CD4-positive, alpha-beta T cell treated with Interleukin-6 at 100 ng/mL for 8 hours (primary cell): ENCODE measurements around the gene ANKS1A.

ENCODE experiments used
- DNase-seq: peaks from one replicate; pipeline ENCODE4 v3.0.0-alpha.2; 2020; ENCODE audit warnings: mixed read lengths, low spot score

Gene ANKS1A

GRCh38 chr6:35069262-35069661, 180.2 kb downstream of the ANKS1A start:
- no peak for DNase-seq

DNA sequence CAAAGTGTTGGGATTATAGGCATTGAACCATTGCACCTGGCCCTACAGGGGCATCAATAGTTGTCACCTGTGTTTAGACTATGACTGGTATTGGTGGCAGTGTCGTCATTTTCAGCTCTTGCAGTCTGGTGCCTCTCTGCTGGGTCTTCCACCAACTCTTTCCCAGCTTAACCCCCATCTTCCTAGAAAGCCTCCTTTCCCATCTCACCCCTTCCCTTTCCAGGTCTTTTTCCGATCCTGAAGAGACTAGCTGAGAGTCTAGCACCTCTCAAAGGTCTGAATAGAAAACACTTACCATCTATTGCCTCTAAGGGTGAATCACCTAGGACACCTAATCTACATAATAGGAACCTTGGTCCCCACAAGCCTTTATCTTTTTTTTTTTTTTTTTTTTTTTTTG, 181.1 kb downstream of the ANKS1A start:
- DNase-seq: no peak

DNA sequence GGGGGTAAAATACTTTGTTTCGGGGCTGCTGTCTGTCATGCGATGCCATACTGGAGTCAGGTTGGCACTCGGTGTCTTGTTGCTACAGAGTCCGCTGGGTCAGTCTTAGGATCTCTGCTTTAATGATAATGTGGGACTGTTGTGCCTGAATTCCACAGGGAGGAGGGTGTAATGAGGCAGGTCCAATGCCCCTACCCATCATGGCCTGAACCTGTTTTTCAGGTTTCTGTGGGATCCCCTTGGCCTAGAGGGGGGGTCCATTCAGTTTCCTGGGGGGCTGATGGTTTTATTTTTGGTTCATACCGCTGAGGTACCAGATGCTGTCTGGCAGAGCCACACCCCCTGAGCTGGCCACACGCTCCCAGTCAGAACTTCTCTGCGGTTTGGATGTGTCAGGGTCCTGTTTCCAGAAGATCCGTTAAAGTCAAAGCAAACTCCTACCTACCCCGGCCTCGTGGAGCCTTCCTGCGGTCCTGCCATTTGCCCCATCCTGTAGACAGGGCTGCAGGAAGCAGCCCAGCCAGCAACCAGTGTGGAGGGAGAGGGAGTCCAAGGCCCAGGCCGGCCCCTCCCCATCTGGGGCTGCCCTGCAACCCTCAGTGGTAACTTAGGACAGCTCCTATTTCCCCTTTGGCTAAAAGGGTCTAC, 182.4 kb downstream of the ANKS1A start:
- DNase-seq: no peak

GRCh38 chr6:35072051-35072697, 183.1 kb downstream of the ANKS1A start:
- no peak for DNase-seq

DNA sequence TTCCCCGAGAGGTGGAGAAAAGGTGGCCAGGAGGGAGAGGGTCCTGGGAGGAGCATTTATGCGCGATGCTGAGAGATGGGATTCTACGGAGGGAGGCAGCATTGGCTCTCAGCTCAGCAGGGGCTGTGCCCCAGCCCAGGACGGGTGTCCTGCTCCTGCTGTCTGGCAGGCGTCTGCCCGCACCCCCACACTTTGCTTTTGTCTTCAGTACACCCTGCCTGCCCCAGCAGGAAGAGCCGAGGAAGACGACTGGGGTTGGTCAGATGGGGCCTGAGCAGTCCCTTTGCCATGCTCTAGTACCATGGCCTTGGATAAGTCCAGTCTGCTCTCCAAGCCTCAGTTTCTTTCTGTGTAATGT, 183.6 kb downstream of the ANKS1A start:
- no peak for DNase-seq

GRCh38 chr6:35073211-35073610, 184.2 kb downstream of the ANKS1A start:
- no peak for DNase-seq

GRCh38 chr6:35073766-35074471, 184.9 kb downstream of the ANKS1A start:
- DNase-seq: no peak

DNA sequence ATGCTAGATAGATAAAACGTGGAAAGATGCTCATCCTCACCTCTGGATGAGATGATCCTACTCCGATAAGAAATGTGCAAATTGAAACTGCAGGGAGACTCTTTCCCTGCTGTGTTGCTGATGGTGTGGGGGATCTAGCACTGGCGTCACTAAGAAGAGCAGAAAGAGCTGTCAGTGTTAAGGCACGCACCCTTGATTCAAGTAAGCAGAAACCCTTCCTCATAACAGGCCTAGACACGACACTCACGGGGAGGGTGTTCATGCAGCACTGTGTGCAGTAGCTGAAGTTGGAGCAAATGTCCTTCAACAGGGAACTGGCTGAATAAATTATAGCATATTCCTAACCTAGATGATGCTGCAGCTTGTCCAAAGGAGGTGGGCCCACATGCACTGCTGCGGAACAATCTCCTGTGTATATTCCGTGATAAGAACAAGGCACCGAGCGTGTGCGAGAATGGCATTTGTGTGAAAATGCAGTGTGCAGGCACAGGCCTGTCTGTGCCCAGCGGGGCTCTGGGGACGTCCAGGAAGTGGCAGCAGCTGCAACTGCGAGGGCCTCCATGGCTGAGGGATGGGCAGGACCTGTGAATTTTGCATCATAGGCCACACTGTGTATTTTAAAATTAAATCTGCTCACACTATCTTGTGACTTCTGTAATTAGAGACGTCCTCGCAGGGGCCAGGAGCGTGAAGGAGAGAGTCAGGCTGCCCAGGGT, 188.1 kb downstream of the ANKS1A start:
- DNase-seq: no peak

DNA sequence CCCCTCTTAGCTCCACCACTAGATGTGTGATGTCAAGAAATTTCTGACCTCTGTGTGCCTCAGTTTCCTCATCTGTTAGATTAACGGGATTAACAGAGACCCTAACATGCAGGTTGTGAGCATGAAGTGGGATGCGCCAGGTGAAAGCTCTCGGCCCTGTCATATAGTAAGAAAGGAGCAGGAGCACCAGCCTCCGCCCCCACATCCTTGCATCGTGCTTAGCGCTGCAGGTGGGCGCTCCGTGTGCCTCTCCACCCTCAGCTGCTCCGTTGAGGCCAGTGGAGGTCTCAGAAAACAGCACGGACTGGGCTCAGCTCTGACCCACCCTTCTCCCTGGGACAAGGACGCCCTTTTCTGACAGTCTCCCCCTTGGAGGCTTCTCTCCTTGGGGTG, 188.7 kb downstream of the ANKS1A start:
- no peak for DNase-seq

GRCh38 chr6:35078226-35078850, 189.3 kb downstream of the ANKS1A start:
- no peak for DNase-seq

DNA sequence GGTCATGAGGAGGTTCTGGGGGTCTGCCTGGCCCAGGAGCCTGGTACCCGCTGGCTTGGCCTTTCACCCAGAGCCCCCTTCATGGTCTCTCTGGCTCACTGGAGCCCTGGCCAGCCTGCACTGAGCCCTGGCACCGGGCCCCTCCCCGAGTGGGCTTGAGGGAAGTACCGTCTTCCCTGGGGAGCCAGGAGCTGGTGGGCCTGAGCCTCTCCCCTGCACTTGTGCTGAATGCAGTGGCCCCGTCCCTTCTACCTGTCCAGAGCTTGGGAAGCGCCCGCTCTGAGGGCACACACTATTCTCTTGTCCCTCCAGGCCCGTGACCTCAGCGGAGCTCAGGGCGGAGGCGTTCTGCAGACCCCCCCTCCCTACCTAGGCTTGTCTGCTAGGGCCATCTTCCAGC, 189.8 kb downstream of the ANKS1A start:
- DNase-seq: no peak

DNA sequence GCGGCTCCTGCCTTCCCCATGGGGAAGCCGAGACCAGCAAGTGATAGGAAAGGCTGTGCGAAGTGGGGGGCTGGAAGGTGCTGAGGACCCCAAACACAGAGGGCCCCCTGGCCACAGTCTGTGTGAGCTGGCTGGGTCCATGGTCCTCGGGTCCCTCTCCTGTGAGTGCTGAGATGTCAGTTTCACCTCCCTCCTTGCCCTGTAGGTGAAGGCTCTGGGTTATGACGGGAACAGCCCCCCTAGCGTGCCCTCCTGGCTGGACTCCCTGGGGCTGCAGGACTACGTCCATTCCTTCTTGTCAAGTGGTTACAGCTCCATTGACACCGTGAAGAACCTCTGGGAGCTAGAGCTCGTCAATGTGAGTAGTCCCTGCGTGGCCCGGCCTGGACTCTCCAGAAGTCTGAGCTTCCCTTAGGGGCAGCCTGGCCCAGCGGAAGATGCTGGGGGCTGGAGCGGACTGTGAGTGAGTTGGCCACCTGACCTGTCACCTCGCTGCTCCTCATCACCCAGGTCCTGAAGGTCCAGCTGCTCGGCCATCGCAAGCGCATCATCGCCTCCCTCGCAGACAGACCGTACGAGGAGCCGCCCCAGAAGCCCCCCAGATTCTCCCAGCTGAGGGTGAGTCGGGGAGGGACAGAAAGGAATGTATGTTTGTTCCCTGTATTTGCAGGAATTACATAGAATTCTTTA, 190.4 kb downstream of the ANKS1A start:
- no peak for DNase-seq

DNA sequence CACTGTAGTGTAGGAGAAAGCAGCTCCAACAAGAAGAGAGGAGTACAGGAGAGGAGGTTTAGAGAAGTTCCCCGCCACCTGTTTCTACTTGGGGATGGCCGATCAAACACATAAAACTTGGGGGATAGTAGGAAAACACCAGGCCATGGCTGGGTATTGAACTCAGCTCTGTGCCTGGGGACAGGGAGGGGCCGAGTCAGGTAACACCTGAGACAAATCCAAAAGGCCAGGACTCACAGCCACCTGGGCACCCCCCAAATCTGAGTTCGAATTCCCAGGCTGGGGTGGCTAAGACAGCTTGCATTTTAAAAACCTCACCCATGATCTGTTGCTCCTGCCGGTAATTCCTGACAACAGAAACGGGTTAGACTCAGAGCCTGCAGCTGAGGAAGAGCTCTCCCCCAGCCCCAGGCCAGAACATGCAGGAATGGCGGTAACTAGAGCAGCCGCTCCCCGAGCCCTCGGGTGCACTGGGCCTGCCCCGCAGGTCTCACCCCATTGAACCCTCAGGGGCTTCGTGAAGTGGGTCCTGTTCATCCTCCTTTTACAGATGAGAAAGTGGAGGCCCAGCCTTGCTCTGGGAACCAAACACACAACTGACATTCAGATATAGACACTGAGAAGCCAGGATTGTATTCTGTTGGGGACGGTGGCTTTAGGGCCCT, 191.1 kb downstream of the ANKS1A start:
- no peak for DNase-seq

GRCh38 chr6:35080821-35081425, 191.9 kb downstream of the ANKS1A start:
- DNase-seq: no peak

DNA sequence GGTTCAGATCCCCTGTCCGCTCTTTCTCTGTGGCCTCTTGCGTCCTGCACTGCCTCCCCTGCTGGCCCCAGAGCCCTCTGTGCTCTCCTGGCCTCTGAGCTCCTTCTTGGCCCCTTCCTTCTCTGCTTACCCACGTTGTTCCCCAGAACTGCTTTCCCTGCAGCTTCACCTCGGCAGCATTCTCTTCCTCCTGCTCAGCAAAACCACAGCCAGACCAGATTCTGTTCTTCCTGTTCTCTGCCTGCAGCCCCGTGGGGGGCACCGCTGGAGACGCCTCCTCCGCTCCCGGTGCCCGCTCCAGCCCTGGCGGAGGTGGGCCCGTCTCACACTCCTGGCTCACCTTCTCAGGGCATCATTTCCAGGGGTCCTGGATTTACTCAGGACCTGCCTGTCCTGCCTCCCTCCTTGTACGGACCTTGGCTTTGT, 192.4 kb downstream of the ANKS1A start:
- DNase-seq: no peak

DNA sequence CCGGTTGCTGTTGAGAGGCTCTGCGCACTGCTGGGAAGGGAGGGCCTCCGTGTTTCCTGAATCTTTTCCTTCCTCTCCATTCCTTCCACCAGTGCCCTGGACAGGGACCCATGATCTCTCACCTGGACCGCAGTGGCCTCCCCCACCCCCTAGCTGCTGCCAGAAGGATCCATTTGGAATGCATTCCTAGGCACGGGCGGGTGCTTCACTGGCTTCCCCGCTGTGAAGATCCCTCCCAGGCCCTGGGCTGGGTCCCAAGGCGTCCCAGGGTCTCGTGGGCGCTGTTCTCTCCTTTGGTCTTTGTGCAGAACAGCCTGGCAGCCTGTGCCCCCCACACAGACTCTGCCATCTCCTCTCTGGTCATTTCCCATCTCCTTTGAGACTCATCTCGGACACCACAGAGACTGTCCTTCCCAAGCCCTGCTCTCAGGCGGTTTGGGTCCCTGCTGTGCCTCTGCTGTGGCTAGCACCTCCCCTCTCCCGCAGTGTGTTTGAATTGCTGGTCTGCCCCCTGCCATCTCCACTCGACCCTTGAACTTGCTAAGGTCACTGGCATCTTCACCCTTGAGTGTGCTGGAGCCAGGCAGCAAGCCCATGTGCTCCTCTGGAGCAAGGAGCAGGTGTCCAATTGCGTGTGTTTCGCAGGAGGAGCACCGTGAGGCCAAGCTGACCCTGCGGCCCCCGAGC, 193.1 kb downstream of the ANKS1A start:
- no peak for DNase-seq

DNA sequence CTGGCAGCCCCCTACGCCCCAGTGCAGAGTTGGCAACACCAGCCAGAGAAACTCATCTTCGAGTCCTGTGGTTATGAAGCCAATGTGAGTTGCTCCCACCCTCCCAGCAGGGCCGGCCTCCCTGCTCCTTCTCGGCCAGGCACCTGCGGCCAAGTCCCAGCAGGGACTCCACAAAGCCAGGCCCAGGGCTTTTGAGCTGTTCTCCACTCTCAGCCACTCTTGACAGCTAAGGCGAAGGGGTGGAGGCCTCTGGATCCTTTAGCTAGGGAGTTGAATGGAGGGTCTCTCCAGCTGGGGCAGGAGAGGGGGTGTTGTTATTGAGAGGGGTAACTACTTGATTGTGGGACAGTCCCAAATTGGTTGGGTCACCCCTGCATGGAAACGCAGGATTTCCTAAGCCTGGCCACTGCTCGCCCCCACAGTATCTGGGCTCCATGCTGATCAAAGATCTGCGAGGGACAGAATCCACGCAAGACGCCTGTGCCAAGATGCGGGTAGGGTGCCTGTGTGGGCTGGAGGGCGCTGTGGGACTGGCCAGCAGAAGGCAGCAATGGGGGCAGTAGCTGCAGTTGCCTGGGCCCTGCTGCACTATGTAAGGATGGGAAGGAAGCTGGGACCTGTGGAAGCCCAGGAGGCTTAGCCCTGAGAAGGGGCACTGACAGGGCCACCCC, 193.8 kb downstream of the ANKS1A start:
- DNase-seq: no peak

DNA sequence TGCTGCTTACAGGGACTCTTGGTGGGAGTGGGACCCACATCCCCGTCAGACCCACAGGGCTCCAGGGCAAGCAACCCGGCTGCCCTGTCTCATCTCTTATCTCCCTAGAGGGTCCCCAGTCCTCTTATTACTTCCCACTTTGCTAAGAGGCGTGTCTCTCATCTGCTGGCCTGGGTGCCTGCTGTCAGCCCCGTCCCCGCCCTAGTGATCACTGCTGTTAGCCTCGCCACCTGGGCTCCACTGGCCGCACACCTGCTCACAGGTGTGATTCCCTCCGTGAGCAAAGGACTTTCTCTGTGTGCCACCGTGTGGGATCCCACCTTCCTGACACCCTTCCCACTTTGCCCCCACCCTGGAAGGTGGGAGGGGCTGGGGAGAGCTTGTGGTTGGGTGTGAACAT, 194.5 kb downstream of the ANKS1A start:
- DNase-seq: no peak

DNA sequence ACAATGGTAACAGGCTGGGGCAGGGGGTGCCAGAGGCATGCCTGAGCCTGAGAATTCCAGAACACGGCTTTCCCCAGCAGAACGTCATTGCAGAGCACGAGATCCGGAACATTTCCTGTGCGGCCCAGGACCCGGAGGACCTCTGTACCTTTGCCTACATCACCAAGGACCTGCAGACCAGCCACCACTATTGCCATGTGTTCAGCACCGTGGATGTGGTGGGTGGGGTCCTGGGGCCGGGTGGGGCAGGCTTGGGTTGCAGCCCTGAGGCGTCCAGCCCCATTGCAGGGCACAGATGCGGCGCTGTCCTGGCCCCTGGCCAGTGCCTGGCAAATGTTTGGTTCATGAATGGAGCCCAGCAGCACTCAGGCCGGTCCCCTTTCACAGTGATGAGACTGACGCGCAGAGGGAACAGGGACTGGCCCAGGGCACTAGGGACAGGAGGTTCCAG, 195.0 kb downstream of the ANKS1A start:
- DNase-seq: no peak
